Nucleus accumbens (tissue), 56 donors: Measurements from ENCODE around the gene ORC2.
A peak's percentile ranks its signal among the peaks of the same experiment; 100 is the strongest.

Experiments
- DNase-seq, 56 donors: peaks; one replicate each; lab custom pipeline; 2025; lab: John Stamatoyannopoulos, UW

The ORC2 gene

DNA sequence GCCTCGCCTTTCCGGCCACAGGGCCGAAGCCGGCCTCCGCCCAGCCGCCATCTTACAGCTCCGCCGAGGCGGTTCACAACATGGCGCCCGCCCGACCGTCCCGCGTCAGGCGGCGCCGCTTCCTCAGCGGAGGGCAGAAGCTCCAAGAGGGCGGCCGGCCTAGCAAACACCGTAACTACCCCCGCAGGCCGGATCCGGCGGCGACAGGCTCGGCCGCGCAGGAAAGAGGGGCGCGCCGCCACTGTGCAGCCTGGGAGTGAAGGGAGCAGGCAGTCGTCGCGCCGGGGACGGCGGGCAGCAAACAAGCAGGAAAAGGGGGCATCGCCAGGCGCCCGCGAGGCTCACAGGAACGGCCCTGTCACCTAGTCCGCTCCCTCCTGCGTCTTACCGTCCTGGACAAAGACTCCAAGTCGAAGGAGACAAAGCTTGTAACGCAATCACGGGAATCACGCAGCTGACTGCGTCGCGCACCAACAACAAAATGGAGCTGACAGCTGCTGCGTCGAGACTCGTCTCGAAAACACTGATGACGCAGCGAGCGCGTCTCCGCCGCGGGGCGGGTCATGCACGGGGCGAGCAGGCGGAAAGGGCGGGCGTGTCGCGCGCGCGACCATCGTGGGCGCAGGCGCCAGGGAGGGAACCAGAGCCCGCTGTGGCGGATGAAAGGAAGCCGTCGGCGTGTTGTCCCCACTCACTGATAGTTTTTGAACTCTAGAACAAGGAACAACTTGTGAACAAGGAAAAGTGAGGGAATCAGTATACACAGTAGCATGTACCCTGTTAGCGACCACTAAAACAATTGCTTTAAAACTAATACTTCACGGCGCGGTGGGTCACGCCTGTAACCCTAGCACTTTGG is 99.1 kb downstream of the ORC2 start, which contains the start of gene CLK1:
CLK1 (minus strand) TSS at position 483 of the 859 bp plus-strand sequence. CDS start 2,796 bp downstream, outside the sequence.
- DNase-seq: peak; percentile 67 to 98 (median 94)

DNA sequence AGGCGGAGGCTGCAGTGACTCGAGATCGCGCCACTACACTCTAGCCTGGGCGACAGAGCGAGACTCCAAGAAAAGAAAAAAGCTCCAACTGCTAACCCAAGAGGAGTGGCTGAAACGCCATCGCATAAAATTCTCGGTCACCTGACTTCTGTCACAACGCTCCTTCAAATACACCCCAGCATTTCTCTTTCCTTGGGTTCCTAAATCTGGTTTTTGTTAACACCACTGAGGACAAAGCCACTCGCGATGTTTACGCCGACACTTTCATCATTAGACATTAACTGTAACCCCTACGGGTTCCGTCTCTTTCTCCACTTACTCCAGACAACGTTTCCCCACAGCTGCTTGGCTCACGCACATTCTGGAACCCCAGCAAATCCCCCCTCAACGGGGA is 99.7 kb downstream of the ORC2 start:
- DNase-seq: peak in 24 of 56 donors; percentile 29 to 74 (median 50)

DNA sequence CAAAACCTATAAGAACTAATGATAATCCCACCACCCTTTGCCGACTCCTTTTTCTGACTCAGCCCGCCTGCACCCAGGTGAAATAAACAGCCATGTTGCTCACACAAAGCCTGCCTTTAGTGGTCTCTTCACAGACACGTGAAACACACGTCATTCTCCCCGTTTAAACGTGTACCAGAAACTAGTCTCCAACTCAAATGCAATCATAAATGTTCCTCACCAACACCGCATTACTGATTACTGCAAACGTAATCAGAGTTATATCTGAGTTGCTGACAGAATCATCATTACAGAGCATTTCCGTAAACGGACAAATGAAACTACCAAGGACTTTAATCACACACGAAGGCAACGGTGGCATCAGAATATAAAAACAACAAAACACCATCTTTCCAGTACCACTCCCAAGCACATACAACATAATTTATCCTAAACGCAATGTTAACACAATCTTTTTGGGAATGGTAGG is 100.9 kb downstream of the ORC2 start:
- peak in 24 of 56 donors; percentile 4 to 63 (median 20) for DNase-seq

DNA sequence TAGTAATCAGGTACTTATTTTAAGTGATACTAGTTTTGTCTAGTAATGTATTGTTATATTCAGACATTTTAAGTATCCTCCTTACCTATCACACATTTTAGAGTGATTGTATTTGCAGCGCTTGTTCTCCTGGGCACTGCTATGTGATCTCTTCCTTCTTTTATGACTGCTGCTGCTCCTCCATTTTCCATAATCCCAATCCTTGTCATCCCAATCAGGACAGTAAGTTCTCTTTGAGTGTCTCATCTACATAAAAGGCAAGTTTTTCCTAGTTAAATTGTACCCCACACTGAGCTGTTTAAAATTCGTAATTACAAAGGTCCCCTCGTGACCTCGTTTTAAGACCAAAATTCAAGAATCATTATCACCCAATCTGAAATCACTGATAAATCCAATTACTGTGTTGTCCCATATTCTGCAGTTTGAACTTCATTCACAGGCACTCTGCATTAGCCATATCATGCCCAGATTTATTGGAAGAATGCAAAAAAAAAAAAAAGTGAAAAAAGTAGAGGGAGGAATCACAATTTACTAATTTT is 101.8 kb downstream of the ORC2 start:
- DNase-seq: no peak

DNA sequence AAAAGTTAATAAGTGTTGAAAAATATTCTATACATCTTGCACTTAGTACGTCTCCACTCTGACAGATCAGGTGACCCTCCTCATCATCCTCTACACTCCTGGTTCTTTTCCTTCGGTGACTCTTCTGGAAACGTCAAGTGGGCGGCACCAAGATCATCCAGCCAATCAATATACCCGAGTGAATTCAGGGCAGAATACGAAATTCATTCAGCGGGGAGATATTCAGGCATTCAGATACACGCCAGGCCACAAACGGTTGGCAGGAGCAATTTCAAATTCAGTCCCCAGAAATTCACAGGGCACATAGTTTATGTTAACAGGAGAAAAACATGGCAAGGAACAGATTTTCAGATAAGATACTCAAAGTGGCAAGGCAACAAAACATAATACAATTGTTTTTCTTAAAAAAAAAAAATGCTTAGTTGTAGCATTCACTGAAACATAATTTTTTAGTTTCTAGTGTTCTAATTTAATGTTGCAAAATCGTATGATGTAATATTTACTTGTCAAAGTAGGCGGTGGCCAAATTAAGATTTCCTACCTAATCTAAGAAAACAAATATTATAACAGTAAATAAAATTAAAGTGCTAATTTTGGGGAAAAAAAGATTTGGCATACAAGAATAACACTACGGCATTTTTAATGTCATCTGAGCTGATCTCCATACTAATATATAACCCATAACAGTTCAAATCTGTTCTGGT is 103.2 kb downstream of the ORC2 start:
- peak in 18 of 56 donors; percentile 2 to 53 (median 25) for DNase-seq
